Right ventricle myocardium inferior (tissue), 1 donor: ENCODE data around the gene SNAI1. TPM values are rescaled to one million over a fixed set of nuclear protein-coding genes. Genes with fewer than 3 reads are reported as not detected.
"Not testable (repeated sequence)": the region's sequence is repeated elsewhere in the genome, so short reads cannot be mapped to it uniquely, and the experiment has no call there.

ENCODE experiments used
- ATAC-seq: fragments of 200-7000 bp; cut with Tn5 transposase; one replicate; pipeline ENCODE4 v1.9.1; 2020; ENCODE audit warnings: mild to moderate bottlenecking, moderate library complexity
- DNase-seq: peaks from one replicate; pipeline ENCODE4 v3.0.0; 2021; ENCODE audit errors: missing footprints
- intact Hi-C: fragments of 100-400 bp; cut with DNase I; formaldehyde crosslinking; loops from one replicate; pipeline ENCODE4 v1.11.0; 2022
- long read RNA-seq: library from polyadenylated mRNA; unstranded; transcript quantifications from one replicate; pipeline ENCODE4 v2.0.0, GENCODE V29; 2021
- total RNA-seq: library from RNA; stranded (reverse); fragmentation: NEBNext Ultra II Directional; extraction: Animal tissue kit (Norgen Biotek cat#: 25700); gene quantifications from one replicate; pipeline ENCODE4 v1.2.1, GENCODE V29; 2021
- donor health status: DM: no; HTN: yes; CAD: no; lungs with severe emphysema.

The SNAI1 gene
- total RNA-seq = 0.73 TPM
- long read RNA-seq = 0 reads

GRCh38 chr20:49982346-49983122 is at the start of gene SNAI1:
TSS of gene SNAI1 (plus strand) at chr20:49982980. CDS start at chr20:49983060, 80 bp downstream.
- peak; percentile 87 for ATAC-seq
- intact Hi-C loops = loop anchor here (5.0 kb wide), 1 partner anchor 105 kb away; no protein-coding TSS in a partner anchor
- DNase-seq = peak; percentile 89

DNA sequence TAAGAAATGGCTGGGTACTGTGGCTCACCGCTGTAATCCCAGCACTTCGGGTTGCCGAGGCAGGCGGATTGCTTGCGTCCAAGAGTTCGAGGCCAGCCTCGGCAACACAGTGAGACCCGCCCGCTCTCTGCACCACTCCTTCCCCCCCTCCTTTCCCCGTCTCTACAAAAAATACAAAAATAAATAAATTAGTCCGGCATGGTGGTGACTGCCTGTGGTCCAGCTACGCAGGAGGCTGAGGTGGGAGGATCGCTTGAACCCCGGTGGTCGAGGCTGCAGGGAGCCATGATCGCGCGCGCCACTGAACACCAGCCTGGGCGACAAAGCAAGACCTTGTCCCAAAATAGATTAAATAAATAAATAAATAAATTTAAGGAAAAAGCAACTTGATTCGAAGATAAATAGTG is 47.0 kb upstream of the SNAI1 start:
- intact Hi-C loops = no loop called here
- DNase-seq (no peak), ATAC-seq (peak; percentile 9)

DNA sequence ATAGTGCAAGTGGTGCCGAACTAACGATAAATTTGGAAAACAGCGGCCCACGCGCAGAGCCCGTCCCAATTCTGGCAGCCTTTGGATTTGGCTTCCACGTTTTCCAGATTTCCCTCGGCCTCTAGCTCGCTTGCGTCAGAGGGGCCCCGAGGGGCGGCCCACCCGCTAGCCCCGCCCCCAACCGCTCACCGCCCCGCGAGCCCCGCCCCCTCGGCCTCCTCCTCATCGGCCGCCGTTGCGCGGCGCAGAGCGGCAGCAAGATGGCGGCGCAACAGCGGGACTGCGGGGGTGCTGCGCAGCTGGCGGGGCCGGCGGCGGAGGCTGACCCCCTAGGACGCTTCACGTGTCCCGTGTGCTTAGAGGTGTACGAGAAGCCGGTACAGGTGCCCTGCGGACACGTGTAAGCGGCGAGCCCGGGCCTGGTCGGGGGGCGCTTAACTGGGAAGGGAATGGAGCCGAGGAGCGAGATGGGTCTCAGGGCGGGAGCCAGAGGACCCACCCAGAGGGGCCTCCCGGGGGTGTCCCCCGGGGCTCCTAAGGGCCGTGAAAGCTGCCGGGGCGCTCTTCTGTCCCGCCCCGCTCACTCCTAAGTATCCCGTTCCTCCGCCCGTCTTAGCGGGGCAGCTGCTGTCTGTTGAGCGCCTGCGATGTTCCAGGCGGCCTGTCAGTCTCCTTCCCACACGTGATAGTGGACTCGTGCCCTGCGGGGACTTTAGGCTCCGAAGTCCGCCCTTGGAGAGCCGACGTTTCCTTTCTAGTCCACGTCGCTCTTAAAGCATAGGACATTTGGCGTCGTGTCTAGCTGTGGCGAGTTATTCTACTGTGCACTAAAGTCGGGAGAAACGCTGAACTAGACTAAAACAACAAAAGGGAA is 46.4 kb upstream of the SNAI1 start, which contains the start of gene RNF114:
RNF114 (plus strand) TSS at position 245 of the 874 bp plus-strand sequence; CDS start at position 261, 16 bp downstream.
- intact Hi-C loops = no loop called here
- ATAC-seq (peak; percentile 95), DNase-seq (peak; percentile 95)

- intact Hi-C loops = no loop called here
- ATAC-seq = no peak
- no peak for DNase-seq
These were observed 45.5 kb upstream of the SNAI1 start for GRCh38 chr20:49937027-49937929.

- DNase-seq = no peak
- ATAC-seq = no peak
- intact Hi-C loops = no loop called here
These were observed 44.3 kb upstream of the SNAI1 start for GRCh38 chr20:49938173-49939163.

DNA sequence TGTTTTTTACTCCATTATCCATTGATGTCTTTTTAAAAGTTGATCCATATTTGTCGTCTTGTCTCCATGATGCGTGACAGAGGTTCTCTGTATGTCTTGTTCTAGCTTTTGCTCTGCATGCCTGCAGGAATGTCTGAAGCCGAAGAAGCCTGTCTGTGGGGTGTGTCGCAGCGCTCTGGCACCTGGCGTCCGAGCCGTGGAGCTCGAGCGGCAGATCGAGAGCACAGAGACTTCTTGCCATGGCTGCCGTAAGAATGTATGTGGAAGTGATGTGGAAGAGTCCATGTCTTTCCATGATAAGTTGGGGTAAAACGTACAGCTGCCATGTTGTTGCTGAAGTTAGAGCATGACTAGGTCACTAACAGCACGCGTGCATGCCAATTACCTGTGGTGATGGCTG is 41.3 kb upstream of the SNAI1 start:
- ATAC-seq (no peak), DNase-seq (no peak)
- intact Hi-C loops = no loop called here

GRCh38 chr20:49942303-49942702 is 40.5 kb upstream of the SNAI1 start:
- ATAC-seq (no peak), DNase-seq (no peak)
- intact Hi-C loops = no loop called here

DNA sequence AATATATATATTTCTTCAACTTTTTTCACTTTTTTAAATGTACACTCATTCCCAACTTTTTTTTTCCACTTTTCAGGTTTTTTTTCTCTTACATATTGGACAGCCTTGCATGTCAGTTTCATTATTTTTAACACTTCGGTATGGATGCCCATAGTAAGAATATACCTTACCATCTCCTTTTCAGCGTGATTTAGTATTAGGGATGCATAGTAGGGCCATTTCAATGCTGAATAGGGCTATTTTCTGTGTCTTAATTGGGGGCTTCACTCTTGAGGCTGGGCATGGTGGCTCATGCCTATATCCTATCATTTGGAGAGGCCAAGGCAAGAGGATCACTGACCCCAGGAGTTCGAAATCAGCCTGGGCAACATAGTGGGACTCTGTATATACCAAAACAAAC is 39.8 kb upstream of the SNAI1 start:
- ATAC-seq (no peak), DNase-seq (no peak)
- intact Hi-C loops = no loop called here

- intact Hi-C loops = no loop called here
- ATAC-seq = no peak
- no peak for DNase-seq
These were observed 37.5 kb upstream of the SNAI1 start for GRCh38 chr20:49945306-49945700.

DNA sequence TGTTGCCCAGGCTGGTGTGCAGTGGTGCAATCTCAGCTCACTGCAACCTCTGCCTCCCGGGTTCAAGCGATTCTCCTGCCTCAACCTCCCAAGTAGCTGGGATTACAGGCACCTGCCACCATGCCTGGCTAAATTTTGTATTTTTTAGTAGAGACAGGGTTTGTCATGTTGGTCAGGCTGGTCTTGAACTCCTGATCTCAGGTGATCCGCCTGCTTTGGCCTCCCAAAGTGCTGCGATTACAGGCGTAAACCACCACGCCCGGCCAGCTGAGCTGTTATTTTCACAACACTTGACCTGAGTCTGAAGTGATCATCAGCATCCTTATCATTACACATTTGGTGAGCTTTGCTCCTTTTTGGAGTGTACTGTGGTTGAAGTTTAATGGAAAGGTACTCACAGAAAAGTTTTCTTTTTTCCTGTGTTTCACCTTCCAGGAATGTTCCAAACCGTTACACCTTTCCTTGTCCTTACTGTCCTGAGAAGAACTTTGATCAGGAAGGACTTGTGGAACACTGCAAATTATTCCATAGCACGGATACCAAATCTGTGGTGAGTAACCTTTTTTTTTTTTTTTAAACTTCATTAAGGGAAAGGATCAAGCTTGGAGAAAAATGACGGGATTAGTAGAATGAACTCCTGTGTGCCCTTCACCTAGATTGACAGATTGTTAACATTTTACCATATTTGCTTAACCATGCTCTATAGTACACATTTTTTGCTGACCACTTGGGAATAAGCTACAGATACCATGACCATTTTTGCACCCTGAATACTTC is 36.9 kb upstream of the SNAI1 start:
- DNase-seq (no peak), ATAC-seq (no peak)
- intact Hi-C loops = no loop called here

DNA sequence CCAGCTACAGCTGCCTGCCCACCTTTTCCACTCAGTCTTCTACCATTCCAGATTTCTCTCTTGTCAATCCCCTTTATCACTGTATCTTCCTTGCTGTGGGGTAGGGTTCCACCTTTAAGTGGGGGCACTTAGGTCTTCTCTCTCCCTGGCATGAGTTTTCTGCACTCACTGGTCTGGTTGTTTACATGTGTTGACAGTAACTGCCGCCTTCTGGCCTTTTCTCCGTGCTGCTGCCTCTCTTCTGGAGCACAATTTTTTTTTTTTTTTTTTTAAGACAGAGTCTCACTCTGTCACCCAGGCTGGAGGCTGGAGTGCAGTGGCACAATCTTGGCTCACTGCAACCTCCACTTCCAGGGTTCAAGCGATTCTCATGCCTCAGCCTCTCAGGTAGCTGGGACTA is 34.6 kb upstream of the SNAI1 start:
- no peak for DNase-seq

DNA sequence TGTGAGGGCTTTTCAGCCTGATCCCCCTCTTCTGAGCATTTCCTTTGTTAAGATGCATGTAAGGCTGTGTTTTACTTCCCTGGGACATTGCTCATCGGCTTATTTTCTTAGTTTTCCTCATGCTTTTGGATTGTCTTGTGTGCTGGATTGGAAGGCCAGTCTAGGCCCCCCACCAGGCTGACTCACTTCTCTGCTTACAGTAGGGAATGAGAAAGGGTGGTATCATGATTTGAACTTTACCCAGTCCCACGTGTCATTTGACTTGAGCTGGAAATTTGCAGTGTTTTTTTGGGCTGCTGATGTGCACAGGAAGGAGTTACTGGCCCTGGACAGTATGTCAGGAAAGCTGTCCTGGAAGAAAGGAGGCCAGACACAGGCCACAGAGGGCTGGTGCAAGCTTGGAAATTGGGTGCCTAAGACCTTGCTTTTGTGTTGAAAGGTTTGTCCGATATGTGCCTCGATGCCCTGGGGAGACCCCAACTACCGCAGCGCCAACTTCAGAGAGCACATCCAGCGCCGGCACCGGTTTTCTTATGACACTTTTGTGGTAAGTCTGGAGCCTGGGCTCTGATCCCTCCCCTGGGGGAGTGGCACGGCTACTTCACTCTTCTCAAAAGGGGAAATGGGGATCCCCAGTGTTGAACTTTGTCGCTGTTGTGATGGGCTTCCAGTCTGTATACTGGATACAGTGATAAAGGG is 33.8 kb upstream of the SNAI1 start:
- ATAC-seq (no peak), DNase-seq (no peak)
- intact Hi-C loops = no loop called here

More for the DNA sequence above, 34.6 kb upstream of the SNAI1 start:
- intact Hi-C loops = no loop called here
- ATAC-seq = no peak

DNA sequence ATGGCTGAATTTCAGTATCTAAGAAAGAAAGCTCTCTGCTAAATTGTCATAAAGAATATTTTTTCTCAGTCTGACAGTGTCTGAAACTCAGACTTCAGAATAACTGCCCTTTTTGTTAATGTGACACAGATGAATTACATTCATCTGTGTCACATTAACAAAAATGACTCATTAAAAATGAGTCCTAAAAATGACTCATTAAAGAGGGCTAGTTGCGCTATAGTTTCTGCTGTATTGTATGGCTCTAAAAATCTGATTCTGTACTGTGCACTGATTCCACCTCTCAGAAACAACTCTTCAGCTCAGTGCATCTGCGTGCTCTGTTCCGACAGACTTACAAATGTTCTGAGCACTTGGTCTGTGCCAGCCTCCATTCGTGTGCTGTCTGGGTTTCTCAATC is 31.6 kb upstream of the SNAI1 start:
- no peak for ATAC-seq
- intact Hi-C loops = no loop called here

DNA sequence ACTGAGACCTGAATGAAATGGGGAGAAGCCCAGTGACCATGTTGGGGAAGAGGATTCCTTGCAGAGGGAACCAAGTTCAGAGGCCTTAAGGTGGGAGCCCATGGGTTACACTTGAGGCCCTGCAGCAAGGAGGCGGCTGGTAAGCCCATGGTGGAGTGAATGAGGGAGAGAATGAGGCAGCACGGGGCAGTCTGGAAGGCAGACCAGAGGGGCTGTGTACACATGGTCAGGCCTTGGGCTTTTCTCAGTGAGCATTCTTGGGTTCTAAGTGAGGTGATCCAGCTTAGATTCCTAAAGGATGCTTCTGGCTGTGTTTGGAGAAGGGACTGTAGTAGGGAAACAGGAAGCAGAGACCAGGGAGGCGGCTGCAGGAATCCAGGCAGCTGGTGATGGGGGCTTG is 27.6 kb upstream of the SNAI1 start:
- ATAC-seq = no peak
- intact Hi-C loops = no loop called here
- DNase-seq = no peak

More for the DNA sequence above, 31.6 kb upstream of the SNAI1 start:
- no peak for DNase-seq

DNA sequence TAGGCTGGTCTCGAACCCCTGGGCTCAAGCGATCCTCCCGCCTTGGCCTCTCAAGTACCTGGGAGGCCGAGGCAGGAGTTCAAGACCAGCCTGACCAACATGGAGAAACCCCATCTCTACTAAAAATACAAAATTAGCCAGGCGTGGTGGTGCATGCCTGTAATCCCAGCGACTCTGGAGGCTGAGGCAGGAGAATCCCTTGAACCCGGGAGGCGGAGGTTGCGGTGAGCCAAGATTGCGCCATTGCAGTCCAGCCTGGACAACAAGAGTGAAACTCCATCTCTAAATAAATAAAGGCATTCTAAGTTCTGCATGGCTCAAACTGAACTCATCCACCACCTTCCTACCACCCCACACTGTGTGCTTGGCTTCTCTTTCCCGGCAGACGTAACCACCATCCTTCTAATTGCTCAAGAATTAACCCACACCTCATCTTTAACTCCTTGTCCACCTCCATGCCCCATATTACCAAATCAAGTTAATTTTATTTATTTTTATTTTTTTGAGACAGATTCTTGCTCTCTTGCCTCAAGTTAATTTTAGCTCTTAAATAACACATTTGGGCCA is 26.9 kb upstream of the SNAI1 start:
- intact Hi-C loops, ATAC-seq, DNase-seq: not testable (repeated sequence)

DNA sequence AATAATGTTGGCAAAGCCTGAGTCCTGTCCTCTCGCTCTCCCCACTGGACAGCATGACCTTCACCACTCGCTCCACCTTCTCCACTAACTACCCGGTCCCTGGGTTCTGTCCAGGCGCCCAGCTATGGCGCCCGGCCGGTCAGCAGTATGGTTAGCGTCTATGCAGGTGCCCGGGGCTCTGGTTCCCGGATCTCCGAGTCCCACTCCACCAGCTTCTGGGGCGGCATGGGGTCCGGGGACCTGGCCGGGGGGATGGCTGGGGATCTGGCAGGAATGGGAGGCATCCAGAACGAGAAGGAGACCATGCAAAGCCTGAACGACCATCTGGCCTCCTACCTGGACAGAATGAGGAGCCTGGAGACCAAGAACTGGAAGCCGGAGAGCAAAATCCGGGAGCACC is 26.1 kb upstream of the SNAI1 start:
- intact Hi-C loops = no loop called here
- DNase-seq (no peak), ATAC-seq (no peak)
